Vagina (tissue), 2 donors: ENCODE results near the gene CDC45. TPM values are rescaled to one million over a fixed set of nuclear protein-coding genes. Genes with fewer than 3 reads are reported as not detected.

Source experiments
- DNase-seq, 2 donors: peaks; one replicate each; pipeline ENCODE4 v3.0.0-alpha.2; 2017; ENCODE audit errors: extremely low spot score in 2 of 2
- H3K27ac ChIP-seq: fragments of 200-600 bp; sonication (generic); one replicate; pipeline ENCODE4 v1.5.1; 2019
- H3K27me3 ChIP-seq: fragments of 200-600 bp; sonication (generic); one replicate; pipeline ENCODE4 v1.5.1; 2019
- H3K36me3 ChIP-seq, 2 donors: fragments of 200-600 bp; sonication (generic); one replicate each; pipeline ENCODE4 v1.5.1; 2017 to 2019
- H3K4me1 ChIP-seq: fragments of 200-600 bp; sonication (generic); one replicate; pipeline ENCODE4 v1.5.1; 2019
- H3K4me3 ChIP-seq, 2 donors: fragments of 200-600 bp; sonication (generic); 1 replicate in 1 of 2; 2 replicates in 1 of 2; pipeline ENCODE4 v1.5.1; 2016 to 2019
- H3K9me3 ChIP-seq: fragments of 200-600 bp; sonication (generic); one replicate; pipeline ENCODE4 v1.5.1; 2019
- POLR2A ChIP-seq, 2 donors: fragments of 450-650 bp; IDR thresholded peaks; one replicate each; pipeline ENCODE4 v1.6.1; 2017; ENCODE audit warnings: antibody characterized with exemption in 2 of 2, mild to moderate bottlenecking in 2 of 2, moderate library complexity in 2 of 2
- POLR2AphosphoS5 ChIP-seq, 2 donors: sonication (generic); formaldehyde crosslinking; IDR thresholded peaks; one replicate each; pipeline ENCODE4 v1.9.0; 2017; ENCODE audit warnings: antibody characterized with exemption in 2 of 2, mild to moderate bottlenecking in 2 of 2, low read depth in 1 of 2; ENCODE audit not compliant: insufficient read depth in 1 of 2
- intact Hi-C: fragments of 100-400 bp; cut with DNase I; formaldehyde crosslinking; loops from one replicate; pipeline ENCODE4 v1.15.1; 2023
- total RNA-seq: library from RNA; depleted of rRNA; stranded (reverse); fragments of >200 nt; gene quantifications from one replicate; pipeline ENCODE4 v1.2.3, GENCODE V29; 2016
- TF ChIP-seq, protein P1 (sequence below), 3 experiments: fragments of 450-650 bp in 2 of 3; fragments of 200-600 bp in 1 of 3; sonication (generic) in 1 of 3; IDR thresholded peaks; one replicate each; pipeline ENCODE4 v1.5.1; 2017 to 2019; ENCODE audit warnings: antibody characterized with exemption in 3 of 3, mild to moderate bottlenecking in 2 of 3, moderate library complexity in 2 of 3

Gene CDC45
- total RNA-seq, 1 donor from 2014 or later = 0.74 TPM

DNA sequence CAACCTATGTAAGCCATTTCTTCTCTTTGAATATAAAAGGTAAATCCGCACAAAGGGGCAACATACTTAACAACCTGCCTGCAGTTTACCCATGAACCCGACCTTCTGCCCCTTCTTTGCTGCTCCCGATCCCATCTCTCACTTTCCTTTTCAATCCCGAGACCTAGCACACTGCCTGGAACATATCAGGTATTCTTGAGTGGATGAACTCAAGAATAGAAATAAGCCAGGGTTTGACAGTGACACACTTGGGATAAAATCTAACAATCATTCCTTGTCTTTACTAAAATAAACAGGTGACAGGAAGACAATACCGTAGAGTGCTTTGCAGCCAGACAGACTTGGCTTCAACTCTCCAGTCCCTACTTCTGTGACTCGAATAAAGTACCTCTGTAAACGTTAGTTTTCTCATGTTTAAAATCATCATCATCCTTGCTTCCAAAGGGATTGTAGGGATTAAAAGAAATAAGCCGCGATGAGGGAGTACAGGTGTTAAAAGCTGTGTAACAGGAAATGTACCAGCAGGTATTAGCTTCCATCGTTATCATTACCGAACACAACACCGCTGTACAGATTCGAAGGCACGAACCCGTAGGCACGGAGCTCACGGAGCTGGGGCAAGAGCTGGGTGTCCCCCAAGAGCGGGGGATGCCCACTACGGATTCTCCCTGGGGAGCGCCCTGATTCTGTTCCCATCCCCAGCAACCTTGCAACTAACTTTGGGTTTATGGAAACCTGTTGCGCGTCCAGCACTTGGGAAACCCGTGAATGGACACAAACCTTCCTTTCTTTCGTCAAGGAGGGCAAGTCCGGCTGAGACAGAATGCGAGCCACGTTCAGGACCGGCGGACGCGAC lies 1.4 kb upstream of the CDC45 start:
- H3K4me3 ChIP-seq = peak overlapping the region; percentile 72 to 89
- DNase-seq = peak in 1 of 2 donors; percentile 87
- no peaks in the 10 kb centered on the region for H3K27me3 ChIP-seq
- peaks cover 31% of the 10 kb centered on the region for H3K4me1 ChIP-seq
- H3K36me3 ChIP-seq = peaks cover 0 to 17% of the 10 kb centered on the region in 2 donors
- no peaks in the 10 kb centered on the region for H3K9me3 ChIP-seq
- intact Hi-C loops = loop anchor here (2.0 to 10.0 kb wide), 2 partner anchors 45 to 63 kb away; partner anchors contain the start of gene MRPL40
- H3K27ac ChIP-seq = peak overlapping the region; percentile 93
- TF ChIP-seq POLR2A (IDR thresholded peaks at IDR 0.05) (no peak), POLR2AphosphoS5 (IDR thresholded peaks at IDR 0.05; ENCODE audit: insufficient read depth in 1 of 2, low read depth in 1 of 2) (no peak)

DNA sequence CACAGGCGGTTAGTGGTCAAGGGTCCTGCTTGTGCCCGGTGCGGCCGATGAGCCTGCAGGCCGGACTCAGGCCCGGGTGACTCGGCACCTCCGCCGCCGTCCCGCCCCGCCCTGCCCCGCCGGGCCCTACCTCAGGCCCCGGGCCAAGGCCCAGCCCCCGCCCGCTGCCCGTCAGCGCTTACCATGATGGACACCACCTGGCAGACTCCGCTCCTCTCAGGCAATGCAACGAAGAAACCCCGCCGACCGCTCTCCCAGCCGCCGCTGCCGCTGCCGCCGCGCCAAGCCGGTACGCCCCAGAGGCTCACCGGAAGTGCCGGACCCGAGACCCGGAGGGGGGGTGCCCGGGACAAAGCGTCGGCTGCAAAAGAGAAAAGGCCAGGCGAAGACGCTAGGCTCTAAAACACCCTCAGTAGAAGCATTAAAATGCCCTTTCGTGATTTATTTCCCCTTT lies 792 bp upstream of the CDC45 start, which contains the start of gene UFD1:
Gene UFD1, minus strand, starts transcription at position 293 of the 454 bp plus-strand sequence. Its CDS starts 108 bp downstream, at position 185.
- Histone ChIP-seq H3K36me3 (peaks cover 0 to 11% of the 10 kb centered on the region in 2 donors), H3K27me3 (no peaks in the 10 kb centered on the region), H3K27ac (peak within 1 kb of the TSS; percentile 93), H3K9me3 (no peaks in the 10 kb centered on the region), H3K4me1 (peaks cover 31% of the 10 kb centered on the region), H3K4me3 (peak within 1 kb of the TSS; percentile 72 to 89)
- peak in 1 of 2 donors; percentile 89 for DNase-seq
- TF ChIP-seq, protein P1, sequence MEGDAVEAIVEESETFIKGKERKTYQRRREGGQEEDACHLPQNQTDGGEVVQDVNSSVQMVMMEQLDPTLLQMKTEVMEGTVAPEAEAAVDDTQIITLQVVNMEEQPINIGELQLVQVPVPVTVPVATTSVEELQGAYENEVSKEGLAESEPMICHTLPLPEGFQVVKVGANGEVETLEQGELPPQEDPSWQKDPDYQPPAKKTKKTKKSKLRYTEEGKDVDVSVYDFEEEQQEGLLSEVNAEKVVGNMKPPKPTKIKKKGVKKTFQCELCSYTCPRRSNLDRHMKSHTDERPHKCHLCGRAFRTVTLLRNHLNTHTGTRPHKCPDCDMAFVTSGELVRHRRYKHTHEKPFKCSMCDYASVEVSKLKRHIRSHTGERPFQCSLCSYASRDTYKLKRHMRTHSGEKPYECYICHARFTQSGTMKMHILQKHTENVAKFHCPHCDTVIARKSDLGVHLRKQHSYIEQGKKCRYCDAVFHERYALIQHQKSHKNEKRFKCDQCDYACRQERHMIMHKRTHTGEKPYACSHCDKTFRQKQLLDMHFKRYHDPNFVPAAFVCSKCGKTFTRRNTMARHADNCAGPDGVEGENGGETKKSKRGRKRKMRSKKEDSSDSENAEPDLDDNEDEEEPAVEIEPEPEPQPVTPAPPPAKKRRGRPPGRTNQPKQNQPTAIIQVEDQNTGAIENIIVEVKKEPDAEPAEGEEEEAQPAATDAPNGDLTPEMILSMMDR (IDR thresholded peaks at IDR 0.05) = no peak
- TF ChIP-seq POLR2A (IDR thresholded peaks at IDR 0.05) = peak in 1 of 2 donors; percentile 13
- TF ChIP-seq POLR2AphosphoS5 (IDR thresholded peaks at IDR 0.05; ENCODE audit: insufficient read depth in 1 of 2, low read depth in 1 of 2) = peak in 1 of 2 donors; percentile 85
- intact Hi-C loops = loop anchor here (2.0 to 10.0 kb wide), 2 partner anchors 46 to 64 kb away; partner anchors contain the start of gene MRPL40

DNA sequence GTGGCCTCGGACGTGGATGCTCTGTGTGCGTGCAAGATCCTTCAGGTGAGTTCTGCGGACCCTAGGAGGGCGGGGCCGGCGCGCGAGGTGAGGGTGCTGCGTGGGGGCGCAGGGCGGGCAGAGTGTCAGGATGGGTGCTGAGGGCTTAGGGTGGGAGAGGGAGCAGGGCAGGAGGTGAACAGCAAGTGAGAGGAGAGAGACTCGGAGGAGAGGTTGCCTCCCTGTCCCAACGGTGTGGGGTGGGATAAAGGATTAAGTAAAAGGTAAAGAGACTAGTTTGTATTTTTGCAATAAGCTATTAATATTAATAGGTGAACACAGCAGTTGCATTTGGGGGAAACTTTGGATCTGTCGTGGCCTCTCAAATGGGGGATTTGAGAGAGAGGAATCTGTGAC lies 451 bp downstream of the CDC45 start:
- H3K27me3 ChIP-seq = no peaks in the 10 kb centered on the region
- intact Hi-C loops = no loop called here
- no peaks in the 10 kb centered on the region for H3K9me3 ChIP-seq
- TF ChIP-seq POLR2A (IDR thresholded peaks at IDR 0.05) (no peak), POLR2AphosphoS5 (IDR thresholded peaks at IDR 0.05; ENCODE audit: insufficient read depth in 1 of 2, low read depth in 1 of 2) (no peak)
- TF ChIP-seq, protein P1 (IDR thresholded peaks at IDR 0.05) = no peak
- peaks cover 0 to 1% of the 10 kb centered on the region in 2 donors for H3K36me3 ChIP-seq
- H3K4me1 ChIP-seq = peaks cover 31% of the 10 kb centered on the region
- H3K4me3 ChIP-seq = peak overlapping the region; percentile 72 to 89
- no peak overlapping the region for H3K27ac ChIP-seq
- DNase-seq = no peak

DNA sequence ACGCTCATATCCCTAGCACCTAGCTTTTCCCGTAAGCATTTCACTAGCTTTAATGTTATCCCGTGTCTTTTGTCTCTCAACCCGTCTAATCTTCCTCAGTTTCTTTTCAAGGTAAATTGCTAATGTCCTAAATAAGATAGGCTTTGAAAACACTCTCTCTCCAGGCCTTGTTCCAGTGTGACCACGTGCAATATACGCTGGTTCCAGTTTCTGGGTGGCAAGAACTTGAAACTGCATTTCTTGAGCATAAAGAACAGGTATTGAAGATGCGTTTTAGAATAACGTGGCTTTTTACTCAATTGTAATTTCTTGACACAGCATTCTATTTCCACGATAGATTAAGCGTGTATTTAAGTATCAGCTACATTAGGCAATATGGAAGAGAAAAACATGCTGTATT lies 1.1 kb downstream of the CDC45 start:
- no peaks in the 10 kb centered on the region for H3K36me3 ChIP-seq
- TF ChIP-seq POLR2AphosphoS5 (IDR thresholded peaks at IDR 0.05; ENCODE audit: insufficient read depth in 1 of 2, low read depth in 1 of 2) (no peak), POLR2A (IDR thresholded peaks at IDR 0.05) (no peak)
- TF ChIP-seq, protein P1 (IDR thresholded peaks at IDR 0.05) = no peak
- H3K4me1 ChIP-seq = peaks cover 31% of the 10 kb centered on the region
- no peak overlapping the region for H3K27ac ChIP-seq
- intact Hi-C loops = no loop called here
- no peak for DNase-seq
- no peaks in the 10 kb centered on the region for H3K9me3 ChIP-seq
- no peak overlapping the region for H3K4me3 ChIP-seq
- H3K27me3 ChIP-seq = no peaks in the 10 kb centered on the region

DNA sequence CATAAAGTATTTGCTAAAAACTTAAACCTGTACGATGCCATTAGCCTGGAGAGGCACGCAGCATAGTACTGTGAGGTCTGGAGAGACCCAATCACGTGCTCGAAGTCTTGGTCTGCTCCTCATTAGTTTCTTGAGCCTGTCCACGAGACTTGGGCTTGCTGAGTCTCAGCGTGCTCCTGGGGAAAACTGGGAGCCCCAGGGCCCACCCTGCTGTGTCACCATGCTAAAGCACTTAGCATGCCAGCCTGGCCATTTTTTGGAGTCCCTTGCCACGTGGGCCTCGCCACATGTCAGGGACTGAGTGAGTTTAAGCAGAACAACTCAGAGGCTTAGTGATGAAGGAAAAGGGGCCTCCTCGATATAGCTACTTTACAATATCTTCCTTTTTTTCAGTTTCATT lies 2.6 kb downstream of the CDC45 start:
- Histone ChIP-seq H3K4me1 (peaks cover 16% of the 10 kb centered on the region), H3K36me3 (no peaks in the 10 kb centered on the region), H3K9me3 (no peaks in the 10 kb centered on the region), H3K27ac (no peak overlapping the region), H3K27me3 (no peaks in the 10 kb centered on the region), H3K4me3 (no peak overlapping the region)
- TF ChIP-seq POLR2AphosphoS5 (IDR thresholded peaks at IDR 0.05; ENCODE audit: insufficient read depth in 1 of 2, low read depth in 1 of 2) (no peak), POLR2A (IDR thresholded peaks at IDR 0.05) (no peak)
- TF ChIP-seq, protein P1 (IDR thresholded peaks at IDR 0.05) = no peak
- peak in 1 of 2 donors; percentile 34 for DNase-seq
- intact Hi-C loops = no loop called here
